ENCODE results near the gene CDC20. TPM values are rescaled to one million over a fixed set of nuclear protein-coding genes. Genes with fewer than 3 reads are reported as not detected.

Gene CDC20
- total and polyA plus RNA-seq, 7 donors, result 0.25 to 1.9 (median 1.1) TPM; not detected in 2

- peak; percentile 23 for TF ChIP-seq CTCF (IDR thresholded peaks at IDR 0.05)
- peak; percentile 22 to 58 (median 38) for ATAC-seq
These were observed 548 bp upstream of the CDC20 start for GRCh38 chr1:43358121-43358745.

GRCh38 chr1:43359696-43360095, 915 bp downstream of the CDC20 start:
- Histone ChIP-seq H3K36me3 (ENCODE audit: insufficient read depth in 1 of 2, low read depth in 1 of 2) (peaks cover 4 to 43% of the 10 kb centered on the region in 2 donors), H3K4me3 (no peak overlapping the region), H3K4me1 (peaks cover 11% of the 10 kb centered on the region), H3K9me3 (no peaks in the 10 kb centered on the region), H3K27me3 (ENCODE audit: insufficient read depth in 3 of 3, low read length in 2 of 3) (no peaks in the 10 kb centered on the region), H3K27ac (no peak overlapping the region)
- intact Hi-C loops (cut with DNase I), result no loop called here
- 39 to 49% (median 40%) methylated on average over 11 of the region's 11 CpGs for WGBS, 3 donors
- no peak for TF ChIP-seq CTCF (IDR thresholded peaks at IDR 0.05)
- no peak for ATAC-seq
- DNase-seq, result no peak

More at GRCh38 chr1:43358121-43358745, 548 bp upstream of the CDC20 start:
- Histone ChIP-seq H3K27me3 (ENCODE audit: insufficient read depth in 3 of 3, low read length in 2 of 3) (no peaks in the 10 kb centered on the region), H3K4me1 (peaks cover 11% of the 10 kb centered on the region), H3K4me3 (peak overlapping the region; percentile 75), H3K36me3 (ENCODE audit: insufficient read depth in 1 of 2, low read depth in 1 of 2) (peaks cover 0 to 29% of the 10 kb centered on the region in 2 donors), H3K27ac (peak overlapping the region; percentile 80), H3K9me3 (no peaks in the 10 kb centered on the region)
- no peak for DNase-seq
- 1% methylated on average over 32 to 33 of the region's 33 CpGs for WGBS, 3 donors
- intact Hi-C loops (cut with DNase I), result no loop called here

- Histone ChIP-seq H3K36me3 (ENCODE audit: insufficient read depth in 1 of 2, low read depth in 1 of 2) (peaks cover 4 to 52% of the 10 kb centered on the region in 2 donors), H3K4me1 (peaks cover 11% of the 10 kb centered on the region), H3K27me3 (ENCODE audit: insufficient read depth in 3 of 3, low read length in 2 of 3) (no peaks in the 10 kb centered on the region), H3K4me3 (no peak overlapping the region), H3K9me3 (no peaks in the 10 kb centered on the region), H3K27ac (no peak overlapping the region)
- intact Hi-C loops (cut with DNase I), result no loop called here
- 61 to 71% (median 71%) methylated on average over 3 to 4 of the region's 4 CpGs for WGBS, 3 donors
- ATAC-seq (no peak), DNase-seq (no peak)
- no peak for TF ChIP-seq CTCF (IDR thresholded peaks at IDR 0.05)
These were observed 1.8 kb downstream of the CDC20 start for GRCh38 chr1:43360616-43361015.

- H3K4me1 ChIP-seq, result peaks cover 13% of the 10 kb centered on the region
- H3K27ac ChIP-seq, result no peak overlapping the region
- DNase-seq (no peak), ATAC-seq (no peak)
- no peaks in the 10 kb centered on the region for H3K9me3 ChIP-seq
- peaks cover 4 to 53% of the 10 kb centered on the region in 2 donors for H3K36me3 ChIP-seq (ENCODE audit: insufficient read depth in 1 of 2, low read depth in 1 of 2)
- no peaks in the 10 kb centered on the region for H3K27me3 ChIP-seq (ENCODE audit: insufficient read depth in 3 of 3, low read length in 2 of 3)
- no peak overlapping the region for H3K4me3 ChIP-seq
- no peak for TF ChIP-seq CTCF (IDR thresholded peaks at IDR 0.05)
- intact Hi-C loops (cut with DNase I), result no loop called here
- 73 to 83% (median 73%) methylated on average over 9 of the region's 9 CpGs for WGBS, 3 donors
These were observed 4.6 kb downstream of the CDC20 start for GRCh38 chr1:43363283-43363934.
